Smooth muscle cell (in vitro differentiated cells): ENCODE data around the gene KRTAP10-9. TPM values are rescaled to one million over a fixed set of nuclear protein-coding genes. Genes with fewer than 3 reads are reported as not detected.

Source experiments
- DNase-seq: peaks from one replicate; lab custom pipeline; 2025; ENCODE audit not compliant: unreplicated experiment; lab: John Stamatoyannopoulos, UW
- H2AFZ ChIP-seq: fragments of 200-600 bp; sonication (generic); 2 replicates; pipeline ENCODE4 v1.6.0; 2016; ENCODE audit warnings: antibody characterized with exemption, low read depth, mild to moderate bottlenecking
- H3F3A ChIP-seq: fragments of 200-600 bp; sonication (generic); 2 replicates; pipeline ENCODE4 v1.6.0; 2017; ENCODE audit warnings: antibody characterized with exemption, low read depth
- H3K27ac ChIP-seq: fragments of 200-600 bp; sonication (generic); 2 replicates; pipeline ENCODE4 v1.5.1; 2016; ENCODE audit warnings: low read depth, mild to moderate bottlenecking
- H3K27me3 ChIP-seq: fragments of 200-600 bp; sonication (generic); 2 replicates; pipeline ENCODE4 v1.6.1; 2016; ENCODE audit warnings: low read depth, mild to moderate bottlenecking
- H3K36me3 ChIP-seq: fragments of 200-600 bp; sonication (generic); 2 replicates; pipeline ENCODE4 v1.5.1; 2016; ENCODE audit warnings: low read depth
- H3K4me1 ChIP-seq: fragments of 200-600 bp; sonication (generic); 2 replicates; pipeline ENCODE4 v1.5.1; 2016; ENCODE audit warnings: low read depth
- H3K4me2 ChIP-seq: fragments of 200-600 bp; sonication (generic); 2 replicates; pipeline ENCODE4 v1.6.0; 2016; ENCODE audit warnings: mild to moderate bottlenecking
- H3K4me3 ChIP-seq: fragments of 200-600 bp; sonication (generic); 2 replicates; pipeline ENCODE4 v1.5.1; 2016; ENCODE audit warnings: mild to moderate bottlenecking
- H3K79me2 ChIP-seq: fragments of 200-600 bp; sonication (generic); 2 replicates; pipeline ENCODE4 v1.6.0; 2016; ENCODE audit warnings: low read depth, mild to moderate bottlenecking
- H3K9ac ChIP-seq: fragments of 200-600 bp; sonication (generic); 2 replicates; pipeline ENCODE4 v1.6.0; 2016; ENCODE audit warnings: low read depth
- H3K9me3 ChIP-seq: fragments of 200-600 bp; sonication (generic); replicated peaks from 2 replicates; pipeline ENCODE4 v1.5.1; 2016; ENCODE audit warnings: low read depth
- H4K20me1 ChIP-seq: fragments of 200-600 bp; sonication (generic); 2 replicates; pipeline ENCODE4 v1.6.0; 2016; ENCODE audit warnings: low read depth
- CTCF ChIP-seq: fragments of 200-600 bp; sonication (generic); IDR thresholded peaks from 2 replicates; pipeline ENCODE4 v1.5.1; 2017; ENCODE audit warnings: borderline replicate concordance, mild to moderate bottlenecking, antibody characterized with exemption; ENCODE audit not compliant: insufficient read depth, poor library complexity, severe bottlenecking
- WGBS: methylation state at CpG from one replicate; pipeline ENCODE4 v1.1.7; 2016; ENCODE audit warnings: low lambda C conversion rate; 5-methylcytosine and 5-hydroxymethylcytosine counted together
- polyA plus RNA-seq: library from polyadenylated mRNA; unstranded; fragments of >200 nt; fragmentation: Nextera tagmentation; extraction: Ambion mirVana; gene quantifications from 2 replicates; pipeline ENCODE4 v1.2.1, GENCODE V29; 2016
- total RNA-seq: library from RNA; depleted of rRNA; stranded (reverse); fragments of >200 nt; gene quantifications from 2 replicates; pipeline ENCODE4 v1.2.3, GENCODE V29; 2014

Gene KRTAP10-9
- total and polyA plus RNA-seq, 2 experiments from 2014 or later = not detected

GRCh38 chr21:44595524-44595923 is 31.4 kb upstream of the KRTAP10-9 start:
- Histone ChIP-seq H2AFZ (no peak overlapping the region), H3K9ac (no peak overlapping the region), H3F3A (peaks cover 3% of the 10 kb centered on the region), H3K4me3 (no peak overlapping the region), H3K27me3 (no peaks in the 10 kb centered on the region), H3K27ac (no peak overlapping the region), H4K20me1 (no peaks in the 10 kb centered on the region), H3K4me2 (no peak overlapping the region), H3K36me3 (no peaks in the 10 kb centered on the region), H3K79me2 (no peaks in the 10 kb centered on the region), H3K9me3 (no peaks in the 10 kb centered on the region), H3K4me1 (peaks cover 19% of the 10 kb centered on the region)
- no peak for DNase-seq
- no peak for TF ChIP-seq CTCF
- 89% methylated on average over 6 of the region's 6 CpGs for WGBS

- Histone ChIP-seq H3K36me3 (no peaks in the 10 kb centered on the region), H3K27ac (no peak overlapping the region), H3K79me2 (no peaks in the 10 kb centered on the region), H3K4me2 (no peak overlapping the region), H3K27me3 (no peaks in the 10 kb centered on the region), H3K9me3 (no peaks in the 10 kb centered on the region), H3K9ac (no peak overlapping the region), H2AFZ (no peak overlapping the region), H3F3A (peaks cover 3% of the 10 kb centered on the region), H3K4me3 (no peak overlapping the region), H4K20me1 (no peaks in the 10 kb centered on the region), H3K4me1 (peaks cover 19% of the 10 kb centered on the region)
- TF ChIP-seq CTCF = no peak
- DNase-seq = no peak
- WGBS = 86% methylated on average over 9 of the region's 9 CpGs
These were observed 30.7 kb upstream of the KRTAP10-9 start for GRCh38 chr21:44596068-44596725.

- H3K4me2 ChIP-seq = no peak overlapping the region
- no peak overlapping the region for H3K4me3 ChIP-seq
- no peak for TF ChIP-seq CTCF
- H3K79me2 ChIP-seq = no peaks in the 10 kb centered on the region
- peaks cover 3% of the 10 kb centered on the region for H3F3A ChIP-seq
- H3K9ac ChIP-seq = no peak overlapping the region
- no peaks in the 10 kb centered on the region for H4K20me1 ChIP-seq
- 57% methylated on average over 11 of the region's 11 CpGs for WGBS
- no peak overlapping the region for H3K27ac ChIP-seq
- no peaks in the 10 kb centered on the region for H3K9me3 ChIP-seq
- H3K36me3 ChIP-seq = no peaks in the 10 kb centered on the region
- peak overlapping the region; percentile 59 for H2AFZ ChIP-seq
- peaks cover 17% of the 10 kb centered on the region for H3K4me1 ChIP-seq
- no peaks in the 10 kb centered on the region for H3K27me3 ChIP-seq
- DNase-seq = no peak
These were observed 28.8 kb upstream of the KRTAP10-9 start for GRCh38 chr21:44598061-44598460.
